Stimulated activated CD8-positive, alpha-beta memory T cell treated with anti-CD3 and anti-CD28 coated beads, Interleukin-4, amount 100 ng/mL, for 4 hours (primary cell): Measurements from ENCODE around the gene KIF26B.
A peak's percentile ranks its signal among the peaks of the same experiment; 100 is the strongest.

Experiments used
- DNase-seq, 2 donors: peaks; one replicate each; pipeline ENCODE4 v3.0.0-alpha.2; 2020; ENCODE audit warnings: low read depth in 2 of 2, low spot score in 1 of 2

KIF26B gene

DNA sequence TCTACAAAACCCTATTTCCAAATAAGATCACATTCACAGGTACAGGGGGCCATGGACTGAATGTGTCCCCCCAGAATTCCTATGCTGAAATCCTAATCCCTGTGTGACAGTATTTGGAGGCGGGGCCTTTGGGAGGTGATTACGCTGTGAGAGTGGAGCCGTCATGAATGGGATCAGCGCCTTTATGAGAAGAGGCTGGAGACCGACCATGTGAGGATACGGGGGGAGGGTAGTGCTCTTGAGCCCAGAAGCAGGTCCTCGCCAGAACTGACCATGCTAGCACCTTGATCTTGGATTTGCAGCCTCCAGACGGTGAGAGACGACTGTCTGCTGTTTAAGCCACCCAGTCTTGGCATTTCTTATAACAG lies 23.8 kb upstream of the KIF26B start:
- DNase-seq: no peak

DNA sequence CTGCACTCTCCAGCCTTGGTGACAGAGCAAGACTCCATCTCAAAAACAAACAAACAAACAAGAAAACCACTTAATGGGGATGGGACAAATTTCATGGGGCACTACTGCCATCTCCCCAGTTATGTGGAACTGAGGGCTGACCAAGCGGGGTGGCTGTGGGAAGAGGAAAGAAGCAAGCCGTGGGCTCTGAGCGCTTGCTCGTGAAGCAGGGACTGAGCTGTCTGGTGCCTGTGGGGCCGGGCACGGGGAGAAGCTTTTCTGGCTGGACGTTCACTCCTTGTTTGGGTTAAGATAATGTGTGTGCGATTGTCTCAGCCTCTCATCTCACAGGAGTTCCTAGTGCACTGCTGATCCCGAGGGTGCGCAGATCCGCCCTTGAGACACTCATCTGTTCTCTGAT lies 22.0 kb upstream of the KIF26B start:
- DNase-seq: no peak

DNA sequence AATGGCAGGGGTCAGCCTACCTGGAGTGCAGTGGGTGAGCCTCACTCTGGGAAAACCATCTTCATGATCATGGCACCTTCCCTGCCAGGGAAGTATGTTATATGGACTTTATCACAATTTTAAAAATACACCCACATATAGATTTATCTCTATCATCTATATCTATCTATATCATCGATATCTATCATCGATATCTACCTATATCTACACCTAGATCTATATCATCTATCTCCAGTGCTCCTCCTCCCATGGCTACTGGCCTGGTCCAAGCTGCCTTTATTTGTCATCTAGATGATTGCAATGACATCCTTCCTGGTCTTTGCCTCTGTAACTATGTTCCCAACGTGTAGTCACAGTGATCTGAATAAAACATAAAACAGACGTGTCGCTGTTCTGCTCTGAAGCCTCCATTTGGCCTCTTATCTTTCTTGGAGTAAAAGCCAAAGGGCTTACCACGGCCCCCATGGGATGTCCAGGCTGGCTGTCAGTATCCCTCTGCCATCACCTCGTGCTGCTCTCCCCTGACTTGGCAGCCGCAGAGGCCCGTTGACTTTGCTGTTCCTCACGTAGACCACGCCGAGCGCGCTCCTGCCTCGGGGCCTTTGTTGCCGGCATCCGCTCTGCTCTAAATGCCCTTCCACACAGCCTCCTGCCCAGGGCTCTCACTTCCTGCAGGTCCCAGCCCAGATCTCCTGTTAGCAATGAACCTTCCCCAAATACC lies 20.6 kb upstream of the KIF26B start:
- DNase-seq: no peak

DNA sequence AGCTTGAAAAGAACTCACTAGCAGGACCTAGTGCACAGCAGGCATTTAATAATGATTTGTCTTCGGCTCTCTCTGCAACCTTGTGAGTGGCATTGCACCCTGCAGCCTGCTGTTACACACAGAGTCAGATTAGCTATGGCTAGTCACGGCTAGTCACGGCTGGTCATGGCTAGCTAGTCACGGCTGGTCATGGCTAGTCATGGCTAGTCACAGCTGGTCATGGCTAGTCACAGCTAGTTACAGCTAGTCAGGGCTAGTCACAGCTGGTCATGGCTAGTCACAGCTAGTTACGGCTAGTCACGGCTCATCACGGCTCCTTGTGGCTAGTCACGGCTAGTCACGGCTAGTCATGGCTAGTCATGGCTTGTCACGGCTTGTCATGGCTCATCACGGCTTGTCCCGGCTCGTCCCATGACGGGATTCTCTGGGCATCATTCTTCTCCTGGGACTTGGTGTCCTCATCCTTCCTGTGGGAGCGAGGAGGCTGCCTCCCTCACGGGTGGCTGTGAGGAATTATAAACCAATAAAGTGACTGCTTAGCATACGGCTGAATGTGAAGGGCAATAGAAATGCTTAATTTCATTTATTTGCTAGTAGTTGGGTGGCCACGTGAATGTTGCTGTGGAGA lies 12.5 kb upstream of the KIF26B start:
- no peak for DNase-seq

DNA sequence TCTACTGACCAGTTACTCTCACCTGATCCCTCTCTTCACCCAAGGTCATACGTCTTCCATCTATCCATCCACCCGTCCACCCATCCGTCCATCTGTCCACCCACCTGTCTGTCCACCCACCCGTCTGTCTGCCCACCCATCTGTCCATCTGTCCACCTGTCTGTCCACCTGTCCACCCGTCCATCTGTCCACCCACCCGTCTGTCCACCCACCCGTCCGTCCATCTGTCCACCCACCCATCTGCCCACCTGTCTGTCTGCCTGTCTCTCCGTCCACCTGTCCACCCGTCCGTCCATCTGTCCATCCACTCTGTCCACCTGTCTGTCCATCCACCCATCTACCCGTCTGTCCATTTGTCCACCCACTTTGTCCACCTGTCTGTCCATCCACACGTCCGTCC lies 11.8 kb upstream of the KIF26B start:
- DNase-seq: no peak

DNA sequence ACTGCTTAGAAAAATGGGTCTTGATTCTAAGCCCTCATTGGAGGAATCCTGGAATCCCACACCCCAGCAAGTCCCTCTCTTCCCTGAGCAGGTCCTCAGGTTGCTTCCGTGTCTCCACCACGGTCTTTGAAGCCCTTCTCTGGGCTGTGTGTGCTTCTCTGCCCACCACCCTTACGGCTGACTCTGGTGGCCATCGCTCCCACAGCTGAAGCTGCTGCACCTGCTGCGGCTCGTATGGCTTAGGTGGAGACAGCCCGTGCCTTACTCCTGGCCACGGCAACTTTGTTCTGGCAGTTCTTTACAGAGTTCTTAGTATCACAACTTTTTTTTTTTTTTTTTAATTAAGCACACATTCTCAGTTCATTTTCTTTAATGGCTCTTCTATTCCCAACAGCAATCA lies 10.9 kb upstream of the KIF26B start:
- DNase-seq: no peak

DNA sequence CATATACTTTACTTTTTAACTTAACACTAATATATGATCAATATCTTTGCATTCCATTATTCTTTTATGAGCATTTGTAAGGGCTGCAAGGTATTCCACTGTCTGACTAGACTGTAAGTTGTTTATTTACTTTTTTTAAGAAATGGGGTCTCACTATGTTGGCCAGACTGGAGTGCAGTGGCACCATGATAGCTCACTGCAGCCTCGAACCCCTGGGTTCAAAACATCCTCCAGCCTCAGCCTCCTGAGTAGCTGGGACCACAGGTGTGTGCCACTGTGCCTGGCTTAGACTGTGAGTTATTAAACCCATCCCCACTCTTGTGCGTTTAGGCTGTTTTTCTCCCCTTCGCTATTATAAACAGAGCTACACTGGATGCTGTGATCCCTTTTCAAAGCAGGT lies 6.7 kb upstream of the KIF26B start:
- DNase-seq: no peak

DNA sequence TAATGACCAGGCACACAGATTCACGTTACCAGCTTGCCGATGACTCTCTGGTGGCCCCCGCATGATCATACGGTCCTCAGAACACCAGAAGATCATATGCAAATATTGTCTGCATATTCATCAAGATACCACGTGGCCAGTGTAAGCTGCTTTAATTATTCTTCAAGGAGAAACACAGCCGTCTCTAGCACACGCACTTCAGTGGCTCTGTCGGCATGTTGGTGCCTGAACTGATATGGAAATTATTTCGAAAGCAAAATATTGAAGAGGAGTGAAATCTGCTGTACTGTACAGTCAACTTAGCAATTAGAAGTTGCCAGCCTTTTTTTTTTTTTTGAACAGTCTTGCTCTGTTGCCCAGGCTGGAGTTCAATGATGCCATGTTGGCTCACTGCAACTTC lies 5.9 kb upstream of the KIF26B start:
- no peak for DNase-seq

DNA sequence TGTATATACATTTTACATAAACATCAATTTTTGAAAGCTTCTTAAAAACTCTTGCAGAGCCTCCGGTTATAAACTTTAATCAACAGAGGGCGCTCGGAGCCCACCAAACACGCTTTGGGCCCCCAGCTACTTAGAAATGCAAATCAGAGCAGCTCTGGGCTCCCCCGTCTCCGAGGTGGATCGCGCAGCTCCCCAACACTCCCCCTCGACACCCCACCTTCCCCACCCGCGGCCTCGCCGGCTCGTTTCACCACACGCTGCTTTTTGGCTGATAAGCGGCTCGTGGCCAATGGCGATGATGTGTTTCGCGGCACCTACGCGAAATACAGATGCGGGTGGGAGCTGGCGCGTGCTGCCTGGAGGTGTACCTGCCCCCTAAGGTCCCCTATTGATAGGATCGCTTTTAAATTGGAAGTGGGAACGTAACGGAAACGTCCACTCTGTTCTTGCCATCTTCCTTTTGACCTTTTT lies 1.7 kb upstream of the KIF26B start:
- peak; percentile 34 to 51 for DNase-seq

DNA sequence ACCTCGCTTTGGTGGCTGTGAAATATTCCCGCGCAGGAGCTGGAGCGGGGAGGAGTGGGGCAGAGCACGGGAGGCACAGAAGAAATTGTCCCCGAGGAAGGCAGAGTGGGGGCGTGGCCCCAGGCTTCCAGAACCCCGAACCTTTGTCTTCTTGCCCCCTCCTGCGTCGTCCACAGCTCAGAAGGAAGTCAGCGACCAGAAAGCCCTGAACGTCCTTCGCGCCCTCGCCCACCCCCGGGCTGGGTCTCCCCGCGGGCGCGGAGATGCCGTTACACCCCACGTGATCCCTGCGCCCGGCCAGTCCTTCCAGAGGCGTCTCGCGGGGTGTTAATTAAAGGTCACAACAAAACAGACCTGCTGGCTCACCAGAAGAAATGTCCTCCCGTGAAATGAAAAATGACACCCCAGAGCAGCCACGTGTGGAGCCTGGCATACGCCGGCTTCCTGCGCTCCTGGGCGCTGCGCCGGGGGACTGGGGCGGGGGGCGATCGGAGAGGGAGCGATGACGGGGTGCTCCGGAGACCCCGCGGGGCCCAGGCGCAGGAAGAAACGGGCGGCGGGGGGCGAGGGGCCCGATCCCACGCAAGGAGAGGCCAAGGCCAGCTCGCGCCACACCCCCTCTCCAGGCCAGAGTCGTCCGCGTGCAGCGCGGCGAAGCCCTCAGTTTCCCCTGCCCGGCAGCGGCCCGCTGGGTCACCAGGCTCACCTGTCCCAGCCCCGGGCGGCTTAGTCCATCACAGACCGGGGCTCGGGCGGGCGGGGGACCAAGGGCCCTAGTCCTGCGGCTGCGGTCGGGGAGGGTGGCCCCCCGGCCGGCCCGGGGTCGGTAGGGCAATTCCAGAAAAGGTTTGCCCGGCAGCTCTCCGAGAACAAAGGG lies 995 bp upstream of the KIF26B start:
- DNase-seq: no peak

DNA sequence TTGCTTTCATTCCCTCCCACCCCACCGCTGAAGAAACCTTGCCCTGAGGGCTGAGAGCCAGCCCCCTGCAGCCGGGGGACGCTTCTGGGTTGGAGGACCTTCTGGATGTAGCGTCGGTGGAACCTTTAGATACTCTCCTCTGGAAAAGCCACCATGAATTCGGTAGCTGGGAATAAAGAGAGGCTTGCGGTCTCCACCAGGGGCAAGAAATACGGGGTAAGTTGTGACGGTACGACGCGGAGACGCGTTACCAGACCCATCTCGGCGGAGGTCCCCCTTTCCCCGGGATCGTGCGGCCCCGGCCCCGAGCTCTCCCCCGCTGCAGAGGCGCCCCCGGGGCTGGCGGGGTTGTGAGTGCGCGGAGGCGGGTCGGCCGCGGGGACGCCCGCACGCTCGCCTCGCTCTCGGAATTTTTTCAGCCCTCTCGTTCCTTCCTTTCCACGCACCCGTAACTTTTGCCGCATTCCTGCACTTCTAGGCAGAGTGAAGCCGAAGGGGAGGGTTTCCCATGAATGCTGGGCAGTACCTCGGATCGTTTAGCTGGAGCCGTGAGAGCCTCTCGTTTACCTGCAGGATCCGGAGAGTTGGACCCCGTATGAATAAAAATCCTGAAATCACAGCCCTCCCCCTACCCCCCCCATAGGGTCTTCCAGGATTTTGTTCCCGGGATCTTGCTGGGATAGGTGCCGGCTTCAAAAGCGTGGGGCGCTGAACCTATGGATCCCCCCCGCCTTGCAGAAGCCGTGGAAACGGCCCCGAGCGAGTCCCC lies 671 bp downstream of the KIF26B start:
- DNase-seq: no peak

DNA sequence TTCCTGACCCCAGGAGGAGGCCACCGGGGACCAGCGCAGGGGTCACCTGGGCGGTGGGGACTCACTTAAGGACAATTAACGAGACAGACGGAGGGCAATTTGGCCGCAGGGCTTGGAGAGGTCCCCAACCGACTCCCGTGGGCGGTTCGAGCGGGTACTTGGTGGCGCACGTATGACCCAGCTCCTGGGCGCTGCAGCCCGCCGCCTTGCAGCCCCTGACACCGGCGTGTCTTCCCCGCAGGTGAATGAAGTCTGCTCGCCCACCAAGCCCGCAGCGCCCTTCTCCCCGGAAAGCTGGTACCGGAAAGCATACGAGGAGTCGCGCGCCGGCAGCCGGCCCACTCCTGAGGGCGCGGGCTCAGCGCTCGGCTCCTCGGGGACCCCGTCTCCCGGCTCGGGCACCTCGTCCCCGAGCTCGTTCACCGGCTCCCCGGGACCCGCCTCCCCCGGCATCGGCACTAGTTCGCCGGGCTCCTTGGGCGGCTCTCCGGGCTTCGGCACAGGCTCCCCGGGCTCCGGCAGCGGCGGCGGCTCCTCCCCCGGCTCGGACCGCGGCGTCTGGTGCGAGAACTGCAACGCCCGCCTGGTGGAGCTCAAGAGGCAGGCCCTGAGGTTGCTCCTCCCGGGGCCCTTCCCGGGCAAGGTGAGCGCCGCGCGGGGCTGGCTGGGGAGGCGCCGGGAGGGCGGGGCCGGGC lies 1.4 kb downstream of the KIF26B start:
- peak; percentile 38 to 53 for DNase-seq

DNA sequence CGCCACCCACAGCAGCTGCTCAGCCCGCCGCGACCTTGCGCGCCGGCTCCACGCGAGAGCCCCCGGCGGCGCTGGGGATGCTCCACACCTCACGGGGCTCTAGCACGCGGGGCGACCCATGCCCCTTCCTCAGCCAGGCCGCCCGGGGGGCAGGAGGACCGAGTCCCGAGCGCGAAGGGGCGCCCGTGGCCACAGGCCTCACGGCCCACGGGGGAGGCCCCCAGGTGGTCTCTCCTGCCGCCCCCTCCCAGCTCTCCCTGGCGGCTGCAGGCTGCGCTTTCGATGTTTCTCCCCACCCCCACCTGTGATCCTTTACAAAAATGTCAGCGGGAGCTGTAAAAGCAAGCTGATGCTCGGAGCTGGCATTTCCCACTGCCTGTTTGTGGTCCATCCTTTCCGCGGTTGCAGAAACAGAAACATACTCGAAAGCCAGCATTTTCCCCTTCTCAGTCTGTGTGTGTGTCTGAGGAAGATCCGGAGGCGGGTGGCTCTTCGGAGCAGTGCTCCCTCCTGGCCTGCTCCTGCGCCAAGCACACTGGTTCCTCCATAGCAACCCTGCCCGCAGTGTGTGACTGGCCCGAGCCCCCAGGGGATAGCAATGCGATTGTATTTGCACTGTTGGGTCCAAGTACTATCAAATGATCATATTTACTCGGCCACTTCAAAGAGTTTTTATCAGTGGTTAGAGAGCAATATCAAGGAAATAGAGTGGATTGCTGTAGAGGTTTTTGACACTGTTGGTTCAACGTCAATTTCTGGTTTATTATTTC lies 2.1 kb downstream of the KIF26B start:
- DNase-seq: no peak

DNA sequence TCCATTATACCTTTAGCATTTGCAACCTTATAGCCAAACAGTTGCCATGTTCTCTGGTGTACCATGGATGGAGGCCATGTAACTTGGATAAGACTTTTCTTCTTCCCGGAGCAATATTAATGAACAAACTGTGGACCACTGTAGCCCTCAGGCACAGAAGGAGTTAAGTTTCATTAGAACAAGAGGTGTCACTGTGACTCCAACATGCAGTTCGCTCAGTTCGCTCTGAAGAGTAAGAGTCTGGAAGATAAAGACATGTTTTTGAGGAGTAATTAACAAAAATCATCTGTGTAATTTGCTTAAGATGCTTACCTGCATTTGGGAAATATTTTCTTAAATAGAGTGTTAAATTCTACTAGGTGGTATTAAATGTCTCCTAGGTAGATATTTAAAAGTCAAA lies 4.1 kb downstream of the KIF26B start:
- no peak for DNase-seq

DNA sequence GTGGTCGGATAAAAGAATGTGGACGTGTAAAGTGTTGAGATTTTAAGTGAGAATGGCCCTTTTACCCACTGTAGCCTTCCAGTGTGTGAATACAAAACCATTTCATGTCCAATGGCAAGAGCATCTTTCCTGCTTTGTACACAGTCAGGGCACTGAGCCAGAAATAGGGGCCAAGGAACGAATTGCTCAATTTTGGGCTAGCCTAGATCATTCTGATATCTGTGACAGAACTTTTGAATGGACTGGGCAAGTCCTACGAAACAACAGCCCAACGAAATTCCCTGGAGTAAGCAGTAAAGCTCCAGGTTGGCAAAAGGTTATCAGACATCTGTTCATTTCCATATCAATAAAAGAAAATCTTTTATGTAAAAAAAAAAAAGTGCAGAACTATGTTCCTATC lies 5.5 kb downstream of the KIF26B start:
- DNase-seq: no peak

DNA sequence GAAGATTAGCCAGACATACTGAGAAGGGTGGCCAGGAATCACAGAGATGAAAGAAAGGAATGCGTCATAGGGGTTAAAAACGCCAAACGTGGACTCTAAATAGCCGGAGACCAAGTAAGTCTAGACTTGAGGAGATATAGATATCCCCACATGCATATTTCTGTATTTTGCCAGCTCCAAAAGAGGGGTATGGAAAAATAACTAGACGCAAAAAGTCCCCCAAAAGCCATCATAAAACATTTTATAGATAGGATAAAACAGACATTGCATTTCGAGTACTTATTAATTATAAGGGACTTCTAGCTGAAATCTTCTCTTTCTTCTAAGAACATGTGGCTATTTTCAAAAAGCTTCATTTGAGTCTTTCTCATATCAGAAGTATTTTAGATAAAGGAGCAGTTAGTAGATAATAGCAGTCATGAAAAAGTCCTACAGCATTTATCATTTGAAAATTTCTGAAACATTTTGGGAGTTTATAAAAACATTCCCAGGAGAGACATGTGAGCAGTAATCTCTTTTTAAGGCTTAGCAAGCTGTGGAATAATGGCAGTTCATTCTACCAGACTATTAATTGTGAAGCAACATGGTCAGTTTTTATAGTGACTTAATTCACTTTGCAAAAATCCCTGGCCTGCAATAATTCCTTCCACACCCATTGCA lies 6.1 kb downstream of the KIF26B start:
- DNase-seq: no peak

DNA sequence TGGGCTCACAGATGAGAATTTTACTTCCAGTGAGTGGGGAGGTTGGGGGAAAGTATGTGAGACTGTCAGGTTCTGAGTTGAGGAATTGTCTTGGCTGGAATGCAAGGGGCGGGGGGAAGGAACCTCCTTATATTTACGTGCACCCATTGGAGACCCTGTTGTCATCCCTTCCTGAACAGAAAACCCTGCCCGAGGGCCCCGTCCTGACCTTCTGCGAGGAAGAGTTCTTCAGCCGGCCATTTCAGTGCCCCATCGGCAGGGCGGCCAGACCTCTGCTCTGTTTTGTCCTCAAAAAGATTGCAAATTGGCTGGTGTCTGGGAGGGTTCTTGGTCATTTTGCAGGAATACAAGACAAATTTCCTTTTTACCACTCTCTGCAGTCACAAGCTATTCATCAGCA lies 7.1 kb downstream of the KIF26B start:
- no peak for DNase-seq

DNA sequence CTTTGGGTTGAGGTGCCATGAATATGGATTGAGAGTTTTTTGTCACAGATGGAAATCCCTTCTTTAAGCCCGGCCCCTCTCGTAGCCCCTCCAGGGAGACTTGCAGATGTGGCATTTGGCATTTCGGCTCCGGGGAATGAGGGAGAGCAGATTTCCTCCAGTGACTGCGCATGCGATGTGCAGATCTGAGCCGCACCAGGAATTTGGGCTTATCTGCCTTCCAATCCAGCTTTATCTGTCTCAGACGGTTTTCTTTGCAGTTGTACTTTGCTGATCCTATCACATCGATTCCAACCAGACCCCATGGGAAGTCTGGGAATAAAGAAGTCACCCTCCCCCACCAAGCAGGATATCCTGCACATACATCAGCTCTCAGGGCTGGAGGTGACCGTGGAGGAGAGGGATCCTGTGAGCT lies 11.7 kb downstream of the KIF26B start:
- no peak for DNase-seq

DNA sequence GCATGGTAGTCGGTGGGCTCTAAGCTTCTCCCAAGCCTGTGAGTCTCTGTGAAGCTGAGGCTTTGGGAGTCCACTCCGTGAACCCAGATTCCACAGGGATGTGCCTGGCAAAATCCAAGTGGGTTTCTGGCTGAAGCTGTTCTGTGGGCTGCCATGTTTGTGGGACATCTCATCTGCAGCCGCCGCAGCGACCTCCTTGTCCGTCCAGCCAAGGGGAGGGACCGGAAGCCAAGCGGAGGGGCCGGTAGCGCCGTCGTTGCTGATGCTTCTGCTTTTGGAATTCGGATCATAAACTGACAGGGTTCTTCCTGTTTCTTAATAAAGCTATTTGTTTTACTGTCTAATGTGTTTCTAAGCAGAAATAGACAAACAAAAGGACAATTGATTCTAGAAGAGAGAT lies 13.3 kb downstream of the KIF26B start:
- no peak for DNase-seq

DNA sequence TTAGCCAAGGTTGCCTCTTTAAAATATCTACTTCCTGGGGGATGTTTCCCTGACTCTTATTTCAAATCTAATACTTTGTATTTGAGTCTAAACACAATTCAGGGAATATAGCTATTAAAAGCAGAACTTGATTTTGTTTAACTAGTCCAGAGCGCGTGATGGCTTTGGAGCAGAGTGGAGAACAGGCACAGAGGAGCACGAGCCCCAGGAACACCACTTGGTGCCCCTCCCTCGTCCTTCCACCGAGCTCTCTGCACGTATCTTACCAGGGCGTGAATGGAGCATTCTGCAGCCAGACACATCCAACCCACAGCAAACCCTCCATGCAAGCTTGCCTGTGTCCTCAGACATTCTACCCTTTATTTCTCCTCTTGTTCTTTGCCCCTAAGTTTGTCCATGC lies 14.1 kb downstream of the KIF26B start:
- no peak for DNase-seq
